NCI-H524 treated with DMSO at 0.1 percent for 48 hours (cell line): Measurements from ENCODE around the gene SYNE1.
"Not testable (repeated sequence)": the region's sequence is repeated elsewhere in the genome, so short reads cannot be mapped to it uniquely, and the experiment has no call there.

ENCODE experiments used
- DNase-seq: peaks from one replicate; lab custom pipeline; 2025; lab: John Stamatoyannopoulos, UW

The SYNE1 gene

GRCh38 chr6:152566103-152566875 is 70.9 kb downstream of the SYNE1 start:
- DNase-seq = peak; percentile 8

- no peak for DNase-seq
These were observed 74.0 kb downstream of the SYNE1 start for GRCh38 chr6:152563177-152563576.

GRCh38 chr6:152558798-152559197 is 78.4 kb downstream of the SYNE1 start:
- not testable (repeated sequence) for DNase-seq

GRCh38 chr6:152557502-152557901 is 79.7 kb downstream of the SYNE1 start:
- no peak for DNase-seq

DNA sequence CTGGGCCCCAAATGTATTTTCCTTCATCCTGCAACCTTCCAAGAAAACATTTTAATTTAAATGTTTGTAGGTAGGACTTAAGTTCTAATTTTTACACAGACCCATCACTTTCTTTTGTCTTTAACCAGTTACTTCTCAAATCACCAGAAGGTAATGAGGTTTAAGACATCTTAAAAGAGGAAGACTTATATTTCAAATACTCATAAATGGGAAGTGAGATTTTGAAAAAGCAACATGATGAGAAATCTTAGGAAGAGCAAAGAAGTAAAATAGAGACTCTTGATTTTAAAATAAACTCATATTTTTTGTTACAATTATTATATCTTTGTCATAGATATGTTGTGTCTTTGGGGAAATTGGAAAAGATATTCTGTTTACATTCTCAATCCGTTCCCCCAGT is 82.3 kb downstream of the SYNE1 start:
- DNase-seq = no peak

DNA sequence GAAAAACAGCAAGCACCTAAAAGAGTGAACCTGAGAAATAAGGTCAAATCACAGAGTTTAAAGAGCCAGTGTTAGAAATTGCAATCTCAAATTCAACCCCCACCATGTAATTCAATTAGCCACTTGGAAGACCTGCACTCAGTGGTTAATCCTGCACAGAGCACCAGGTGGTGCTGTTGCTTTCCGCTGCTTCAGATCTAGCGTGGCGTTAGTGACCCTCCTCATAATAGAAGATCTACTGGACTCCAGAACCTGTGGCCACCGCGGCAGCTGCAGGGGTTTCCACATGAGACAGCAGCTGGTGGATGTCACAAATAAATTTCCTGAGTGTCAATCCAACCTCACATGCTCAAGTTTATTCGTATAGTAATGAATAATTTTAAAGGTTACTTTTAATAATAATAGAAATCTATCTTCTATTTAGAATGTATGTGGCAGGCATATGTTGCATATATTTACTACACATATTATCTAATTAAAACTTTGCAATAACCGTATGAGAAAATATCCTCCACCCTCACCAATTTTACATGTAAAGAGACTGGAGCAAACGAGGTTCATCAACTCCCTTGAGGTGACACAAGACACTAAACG is 84.4 kb downstream of the SYNE1 start:
- DNase-seq = peak; percentile 13

GRCh38 chr6:152543519-152543918 is 93.6 kb downstream of the SYNE1 start:
- DNase-seq = no peak

- no peak for DNase-seq
These were observed 96.8 kb downstream of the SYNE1 start for GRCh38 chr6:152540381-152540780.

DNA sequence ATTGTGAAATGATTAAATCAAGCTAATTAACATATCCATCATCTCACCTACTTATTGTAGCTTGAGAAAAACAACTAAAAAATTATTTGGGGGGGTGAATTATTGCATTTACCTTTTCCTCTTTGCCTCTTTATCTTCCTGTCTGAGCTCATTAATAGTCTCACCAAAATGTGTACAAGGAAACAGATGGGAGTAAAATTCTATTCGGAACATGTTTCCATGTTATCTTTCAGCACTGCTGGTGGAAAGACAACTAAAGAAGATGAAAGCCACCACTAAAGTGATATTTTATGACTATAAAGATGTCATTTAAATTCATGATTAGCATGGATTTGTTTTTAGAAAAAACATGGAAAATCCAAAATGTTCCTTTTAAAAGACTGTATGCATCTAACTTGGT is 102.6 kb downstream of the SYNE1 start:
- no peak for DNase-seq

DNA sequence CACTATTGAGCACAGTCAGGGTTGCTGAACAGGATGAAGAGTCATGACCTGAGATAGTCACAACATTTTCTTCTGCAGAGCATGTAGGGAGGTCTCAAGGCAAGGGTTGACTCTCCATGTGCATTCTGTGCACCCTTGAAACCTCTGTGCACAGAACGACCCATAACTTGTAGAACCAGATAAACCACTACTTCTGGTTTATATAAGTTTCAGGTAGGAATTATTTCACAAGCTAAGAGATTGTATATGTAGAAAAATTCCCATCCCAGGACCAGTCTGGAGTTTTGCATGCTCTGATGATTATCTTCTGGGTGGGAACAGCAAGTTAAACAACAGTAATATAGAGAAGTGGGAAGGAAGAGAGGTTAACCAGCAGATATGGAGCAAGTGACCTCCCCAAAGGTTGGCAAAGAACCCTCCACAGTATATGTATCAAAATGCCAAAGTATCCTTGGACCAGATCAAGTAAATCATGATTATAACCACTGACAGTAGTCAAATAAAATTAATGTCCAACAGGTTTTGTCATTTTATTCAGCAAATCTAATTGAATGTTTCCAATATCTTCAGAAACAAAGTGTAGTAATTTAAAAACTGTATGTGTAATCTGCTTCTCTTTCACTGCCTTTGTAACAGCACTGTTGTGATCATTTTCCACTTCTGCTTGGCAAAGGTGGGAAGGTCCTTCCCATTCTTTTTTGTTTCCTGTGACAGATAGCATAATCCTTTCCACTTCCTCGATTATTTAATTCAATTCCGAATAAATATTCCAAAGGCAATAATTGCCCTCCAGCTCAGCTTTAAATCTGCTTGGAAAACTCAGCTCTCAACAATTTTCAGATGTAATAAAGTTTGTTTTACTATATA is 104.4 kb downstream of the SYNE1 start:
- DNase-seq = no peak

DNA sequence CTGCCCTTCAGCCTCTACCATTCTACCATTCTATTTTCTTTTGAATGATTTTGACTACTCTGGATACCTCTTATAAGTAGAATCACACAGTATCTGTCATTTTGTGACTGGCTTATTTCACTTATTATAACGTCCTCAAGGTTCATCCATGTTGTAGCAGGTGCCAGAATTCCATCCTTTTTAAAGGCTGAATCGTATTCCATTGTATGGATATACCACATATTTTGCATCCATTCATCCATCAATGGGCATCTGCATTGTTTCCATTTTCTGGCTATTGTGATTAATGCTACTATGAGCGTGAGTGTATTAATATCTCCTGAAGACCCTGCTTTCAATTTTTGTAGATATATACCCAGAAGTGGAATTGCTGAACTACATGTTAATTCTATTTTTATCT is 105.5 kb downstream of the SYNE1 start:
- no peak for DNase-seq

GRCh38 chr6:152529369-152529768 is 107.8 kb downstream of the SYNE1 start:
- DNase-seq = no peak

DNA sequence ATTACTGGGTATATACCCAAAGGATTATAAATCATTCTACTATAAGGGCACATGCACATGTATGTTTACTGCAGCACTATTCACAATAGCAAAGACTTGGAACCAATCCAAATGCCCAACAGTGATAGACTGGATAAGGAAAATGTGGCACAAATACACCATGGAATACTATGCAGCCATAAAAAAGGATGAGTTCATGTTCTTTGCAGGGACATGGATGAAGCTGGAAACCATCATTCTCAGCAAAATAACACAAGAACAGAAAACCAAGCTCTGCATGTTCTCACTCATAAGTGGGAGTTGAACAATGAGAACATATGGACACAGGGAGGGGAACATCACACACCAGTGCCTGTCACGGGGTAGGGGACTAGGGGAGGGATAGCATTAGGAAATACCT is 123.0 kb downstream of the SYNE1 start:
- DNase-seq = not testable (repeated sequence)

DNA sequence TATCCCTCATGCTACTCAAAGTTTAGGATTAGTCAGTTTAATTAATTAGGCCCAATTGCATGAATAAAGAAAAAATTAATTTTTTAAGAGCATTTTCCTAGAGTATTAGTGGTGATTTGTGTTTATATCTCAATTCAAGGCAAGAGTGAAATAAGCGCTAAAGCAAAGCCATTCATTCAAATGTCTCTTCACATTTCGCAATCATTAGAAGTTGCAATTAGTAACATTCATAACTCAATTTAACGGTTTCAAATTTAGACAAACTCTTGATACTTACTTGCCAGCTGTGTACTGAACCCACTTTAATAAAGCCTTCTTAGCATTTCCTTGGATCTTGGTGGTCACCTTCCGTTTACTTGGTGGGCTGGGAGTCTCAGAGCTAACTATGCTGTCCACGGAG is 127.2 kb downstream of the SYNE1 start:
- no peak for DNase-seq

DNA sequence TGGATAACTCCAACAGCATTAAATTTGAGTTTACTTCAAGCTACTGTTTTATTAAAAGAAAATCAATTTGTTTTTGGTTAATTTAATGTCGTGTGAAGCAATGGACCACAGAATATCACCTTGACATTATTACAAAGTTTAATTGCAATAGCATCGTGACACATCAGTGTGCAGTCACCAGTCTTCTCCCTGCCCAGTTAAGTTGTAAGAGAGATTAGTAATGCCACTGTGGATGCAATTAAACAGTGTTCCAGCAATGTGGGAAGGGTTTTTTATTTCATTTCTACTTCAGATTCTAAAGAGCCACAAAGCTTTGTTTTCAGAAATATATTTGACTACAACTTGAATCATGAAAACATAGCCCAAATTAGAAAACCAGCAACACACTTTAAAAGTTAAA is 128.7 kb downstream of the SYNE1 start:
- no peak for DNase-seq

DNA sequence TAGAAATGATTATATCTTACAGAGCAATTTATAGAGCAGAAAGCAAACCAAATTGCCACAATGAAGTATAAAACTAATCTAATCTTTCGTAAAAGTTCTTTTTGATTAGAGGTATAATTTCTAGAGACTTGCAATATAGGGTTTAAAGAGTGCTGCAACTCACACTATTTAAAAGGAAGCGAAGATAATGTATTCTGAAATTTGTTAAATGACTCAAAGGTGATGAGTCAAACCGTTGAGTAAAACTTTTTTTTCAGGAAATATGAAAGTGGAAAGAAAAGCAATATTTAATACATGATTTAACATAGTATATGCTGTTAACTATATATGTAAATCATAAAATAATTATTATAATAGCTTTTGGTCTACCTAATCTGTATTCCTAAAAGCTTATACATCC is 133.6 kb downstream of the SYNE1 start:
- DNase-seq = no peak

GRCh38 chr6:152502421-152503188 is 134.6 kb downstream of the SYNE1 start:
- no peak for DNase-seq

GRCh38 chr6:152499931-152500330 is 137.2 kb downstream of the SYNE1 start:
- no peak for DNase-seq

GRCh38 chr6:152496731-152497130 is 140.4 kb downstream of the SYNE1 start:
- DNase-seq = no peak

DNA sequence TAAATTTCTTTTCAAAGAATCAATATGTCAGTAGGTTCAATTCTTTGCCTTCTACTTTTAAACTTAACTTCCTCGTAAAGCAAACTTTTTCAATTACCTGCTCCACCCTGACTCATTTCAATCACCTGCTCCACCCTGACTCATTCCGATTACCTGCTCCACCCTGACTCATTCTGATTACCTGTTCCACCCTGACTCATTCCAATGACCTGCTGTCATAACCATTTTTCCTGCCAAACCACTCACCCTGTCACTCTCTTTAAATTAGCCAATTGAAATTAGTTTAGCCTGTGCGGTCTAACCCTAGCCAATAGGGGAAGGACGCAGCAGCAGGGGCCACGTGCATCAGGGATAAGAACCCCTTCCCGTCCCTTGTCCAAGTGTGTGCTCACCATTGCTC is 141.7 kb downstream of the SYNE1 start:
- not testable (repeated sequence) for DNase-seq

DNA sequence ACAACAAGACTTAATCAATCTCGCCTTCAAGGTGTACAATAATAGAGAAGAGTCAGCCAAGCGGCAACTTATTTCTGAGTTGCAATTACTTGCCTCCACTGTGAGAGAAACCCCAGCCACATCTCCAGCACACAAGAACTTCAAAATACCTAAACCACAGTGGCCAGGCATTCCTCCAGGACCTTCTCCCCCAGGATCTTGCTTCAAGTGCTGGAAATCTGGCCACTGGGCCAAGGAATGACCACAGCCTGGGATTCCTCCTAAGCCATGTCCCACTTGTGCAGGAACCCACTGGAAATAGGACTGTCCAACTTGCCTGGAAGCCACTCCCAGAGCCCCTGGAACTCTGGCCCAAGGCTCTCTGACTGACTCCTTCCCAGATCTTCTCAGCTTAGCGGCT is 144.9 kb downstream of the SYNE1 start:
- DNase-seq = not testable (repeated sequence)

DNA sequence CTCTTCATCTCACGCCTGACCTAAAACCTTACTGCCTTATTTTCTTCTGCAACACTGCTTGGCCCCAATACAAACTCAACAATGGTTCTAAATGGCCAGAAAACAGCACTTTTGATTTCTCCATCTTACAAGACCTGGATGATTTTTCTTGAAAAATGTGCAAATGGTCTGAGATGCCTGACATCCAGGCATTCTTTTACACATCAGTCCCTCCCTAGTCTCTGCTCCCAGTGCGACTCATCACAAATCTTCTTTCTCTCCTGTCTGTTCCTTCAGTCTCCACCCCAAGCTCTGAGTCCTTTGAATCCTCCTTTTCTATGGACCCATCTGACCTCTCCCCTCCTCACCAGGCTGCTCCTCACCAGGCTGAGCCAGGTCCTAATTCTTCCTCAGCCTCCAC is 145.7 kb downstream of the SYNE1 start:
- not testable (repeated sequence) for DNase-seq
